GM19467 (cell line): ENCODE results near the gene CDH5.

Source experiments
- ATAC-seq: cut with Tn5 transposase; IDR thresholded peaks from one replicate; pipeline ENCODE4 v1.9.1; 2021; ENCODE audit warnings: mild to moderate bottlenecking, moderate library complexity; ENCODE audit not compliant: unreplicated experiment

Gene CDH5

GRCh38 chr16:66373667-66374066 lies 7.2 kb downstream of the CDH5 start:
- no peak for ATAC-seq

GRCh38 chr16:66374176-66374575 lies 7.7 kb downstream of the CDH5 start:
- no peak for ATAC-seq

DNA sequence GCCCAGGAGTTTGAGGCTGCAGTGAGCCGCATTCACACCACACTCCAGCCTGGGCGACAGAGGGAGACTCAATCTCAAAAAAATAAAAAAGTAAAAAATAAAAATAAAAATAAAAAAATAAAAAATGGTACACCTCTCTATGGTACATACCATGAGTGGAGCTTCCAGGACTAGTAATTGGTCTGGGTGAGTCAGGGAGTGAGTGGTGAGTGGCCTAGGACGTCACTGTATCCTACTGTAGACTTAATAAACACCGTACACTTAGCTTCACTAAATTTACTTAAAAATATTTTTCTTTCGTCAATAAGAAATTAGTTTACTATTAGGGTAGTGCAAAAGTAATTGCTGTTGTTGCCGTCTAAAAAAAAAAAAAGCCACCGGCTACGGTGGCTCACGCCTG lies 9.0 kb downstream of the CDH5 start:
- no peak for ATAC-seq

- no peak for ATAC-seq
These were observed 9.6 kb downstream of the CDH5 start for GRCh38 chr16:66376114-66376513.

DNA sequence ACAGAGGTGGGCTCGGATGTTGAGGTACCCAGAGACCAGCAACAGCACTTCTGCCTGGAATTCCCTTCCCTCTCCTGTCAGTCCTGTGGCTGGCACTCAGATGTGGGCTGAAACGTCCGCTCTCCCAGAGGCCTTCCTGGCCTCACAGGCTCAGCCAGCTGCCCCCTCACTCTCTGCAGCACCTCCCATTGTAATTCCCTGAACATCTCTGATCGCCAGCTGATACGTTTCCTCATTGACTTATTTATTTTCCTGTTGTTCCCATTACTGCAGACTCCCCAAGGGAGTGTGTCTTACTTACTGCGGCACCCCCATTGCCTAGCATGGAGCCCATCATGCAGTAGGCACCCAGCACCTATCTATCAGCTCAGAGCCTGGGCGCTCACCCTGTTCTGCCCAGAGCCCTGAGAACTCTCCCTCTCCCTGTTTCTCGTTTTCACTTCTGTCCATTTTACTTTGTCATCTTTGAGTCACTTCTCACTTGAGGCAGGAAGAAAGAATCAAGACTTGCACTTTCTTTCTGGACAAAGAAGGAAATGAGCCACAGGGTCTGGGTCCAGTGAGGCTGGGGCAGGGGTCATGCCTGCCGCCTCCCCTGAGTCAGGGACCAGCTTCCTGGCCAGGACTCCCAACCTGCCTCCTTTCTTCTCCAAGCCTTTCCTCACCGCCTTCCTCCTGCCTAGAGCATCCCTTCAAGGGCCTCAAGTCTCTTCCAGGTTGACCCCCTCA lies 10.2 kb downstream of the CDH5 start:
- no peak for ATAC-seq

GRCh38 chr16:66377324-66377723 lies 10.8 kb downstream of the CDH5 start:
- no peak for ATAC-seq

DNA sequence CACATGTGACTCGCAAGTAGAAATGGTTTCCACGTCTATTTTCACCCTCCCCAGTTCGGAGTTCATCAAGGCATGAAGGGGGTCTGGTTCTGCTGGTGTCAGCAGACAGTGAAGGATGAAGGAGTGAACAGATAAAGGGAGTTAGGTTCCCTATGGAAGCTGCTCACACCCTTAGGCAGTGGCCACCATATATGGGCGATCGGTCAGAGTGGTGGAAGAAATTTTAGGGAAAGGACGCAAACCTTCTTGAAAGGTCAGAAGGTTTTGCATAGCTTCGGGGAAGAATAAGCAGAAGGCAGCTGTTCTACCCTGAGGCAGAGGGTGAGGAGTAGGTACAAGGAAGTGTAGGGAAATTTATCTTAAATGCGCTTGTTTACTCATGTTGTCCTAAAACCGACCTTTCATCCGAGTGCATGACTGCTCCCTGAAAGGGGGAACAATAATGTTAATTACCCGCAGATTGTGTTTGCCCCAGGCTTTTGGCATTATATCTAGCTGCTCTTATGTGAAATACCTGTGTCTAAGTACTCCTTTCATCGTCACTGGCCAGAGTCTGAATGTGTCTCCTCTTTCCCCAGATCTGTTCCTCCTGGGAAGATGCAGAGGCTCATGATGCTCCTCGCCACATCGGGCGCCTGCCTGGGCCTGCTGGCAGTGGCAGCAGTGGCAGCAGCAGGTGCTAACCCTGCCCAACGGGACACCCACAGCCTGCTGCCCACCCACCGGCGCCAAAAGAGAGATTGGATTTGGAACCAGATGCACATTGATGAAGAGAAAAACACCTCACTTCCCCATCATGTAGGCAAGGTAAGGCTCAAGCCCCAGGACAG lies 12.5 kb downstream of the CDH5 start:
- no peak for ATAC-seq

GRCh38 chr16:66379571-66379941 lies 13.1 kb downstream of the CDH5 start:
- no peak for ATAC-seq

GRCh38 chr16:66380421-66380820 lies 13.9 kb downstream of the CDH5 start:
- ATAC-seq = no peak

- ATAC-seq = no peak
These were observed 15.2 kb downstream of the CDH5 start for GRCh38 chr16:66381585-66382170.

DNA sequence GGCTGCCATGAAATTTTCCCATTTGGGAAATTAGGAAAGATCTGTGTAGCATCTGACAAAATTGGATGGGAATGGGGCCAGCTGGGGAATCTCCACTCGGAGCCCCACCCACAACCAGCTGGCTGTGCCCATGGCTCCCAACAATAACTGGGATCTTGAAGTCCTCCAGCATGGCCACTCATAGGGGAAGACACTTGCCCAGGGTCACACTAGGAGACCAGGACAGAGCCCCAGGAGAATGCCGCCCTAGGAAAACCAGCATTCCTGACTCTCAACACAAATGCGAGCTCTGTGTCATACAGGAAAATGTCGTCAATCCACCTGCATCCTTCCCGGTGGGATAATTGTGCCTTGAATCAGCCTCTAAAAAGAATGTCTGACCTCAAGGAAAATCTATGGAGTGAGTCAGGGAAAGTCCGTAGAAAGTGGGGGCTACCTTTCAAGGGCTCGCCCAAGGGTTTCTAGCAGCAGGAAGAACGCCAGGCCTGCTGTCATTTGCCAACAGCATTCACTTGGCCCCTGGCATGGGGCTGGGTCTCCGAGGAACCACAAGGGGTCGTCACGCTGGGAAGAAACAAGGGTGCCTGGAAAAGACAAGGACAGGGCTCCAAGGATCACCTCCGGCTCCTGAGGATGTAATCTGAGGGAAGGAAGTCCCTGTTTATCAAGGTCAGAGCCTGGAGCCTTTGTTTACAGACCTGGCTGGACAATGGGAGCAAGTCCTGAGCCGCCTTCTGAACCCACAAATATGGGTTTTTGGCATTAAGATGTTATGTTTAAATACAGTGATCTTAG lies 15.9 kb downstream of the CDH5 start:
- ATAC-seq = no peak

GRCh38 chr16:66382966-66383299 lies 16.4 kb downstream of the CDH5 start:
- ATAC-seq = no peak

DNA sequence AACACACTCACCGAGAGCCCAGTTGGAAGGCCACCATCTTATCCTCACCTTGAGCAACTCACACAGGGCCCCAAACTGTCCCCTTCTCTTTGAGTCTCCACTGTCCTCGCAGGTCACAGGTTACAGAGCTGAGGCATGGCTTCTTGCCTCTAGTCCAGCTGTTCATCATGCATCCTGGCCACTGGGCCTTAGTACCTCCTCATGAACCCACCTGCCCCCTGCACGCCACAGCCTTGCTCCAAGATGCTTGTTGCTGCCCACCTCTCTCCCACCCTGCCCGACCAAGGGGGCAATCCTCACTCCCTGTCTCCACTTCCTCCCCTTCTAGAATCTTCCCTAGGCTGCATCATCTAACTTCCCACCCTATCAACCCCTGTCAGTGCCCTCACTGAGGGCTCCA lies 17.1 kb downstream of the CDH5 start:
- ATAC-seq = no peak

GRCh38 chr16:66385415-66385814 lies 18.9 kb downstream of the CDH5 start:
- ATAC-seq = no peak

DNA sequence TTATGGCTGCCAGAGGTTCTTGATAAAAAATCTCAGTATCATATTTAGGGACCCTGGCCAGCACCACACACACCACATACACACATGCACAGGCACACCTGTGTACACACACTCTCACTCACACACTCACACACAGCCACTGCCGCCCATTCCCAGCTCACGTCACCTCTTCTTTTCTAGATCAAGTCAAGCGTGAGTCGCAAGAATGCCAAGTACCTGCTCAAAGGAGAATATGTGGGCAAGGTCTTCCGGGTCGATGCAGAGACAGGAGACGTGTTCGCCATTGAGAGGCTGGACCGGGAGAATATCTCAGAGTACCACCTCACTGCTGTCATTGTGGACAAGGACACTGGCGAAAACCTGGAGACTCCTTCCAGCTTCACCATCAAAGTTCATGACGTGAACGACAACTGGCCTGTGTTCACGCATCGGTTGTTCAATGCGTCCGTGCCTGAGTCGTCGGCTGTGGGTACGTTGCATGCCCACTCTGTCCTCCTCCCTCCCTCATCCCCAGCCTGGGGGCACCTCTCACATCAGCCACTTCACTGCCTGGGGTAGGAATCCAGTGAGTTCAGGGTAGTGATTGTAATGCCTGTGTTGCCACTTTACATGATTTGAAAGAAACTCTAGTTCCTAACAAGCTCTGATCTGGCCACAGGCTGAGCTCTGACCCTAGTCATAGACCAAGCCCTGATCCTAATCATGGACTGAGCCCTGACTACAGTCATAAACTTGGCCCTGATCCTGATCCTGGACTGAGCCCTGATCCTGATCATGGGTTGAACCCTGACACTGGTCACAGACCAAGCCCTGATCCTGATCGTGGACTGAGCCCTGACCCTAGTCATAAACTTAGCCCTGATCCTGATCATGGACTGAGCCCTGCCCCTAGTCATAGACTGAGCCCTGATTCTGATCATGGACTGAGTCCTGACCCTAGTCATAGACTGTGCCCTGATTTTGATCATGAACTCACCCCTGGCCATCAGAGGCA lies 20.4 kb downstream of the CDH5 start:
- no peak for ATAC-seq

GRCh38 chr16:66387817-66388332 lies 21.4 kb downstream of the CDH5 start:
- no peak for ATAC-seq

- no peak for ATAC-seq
These were observed 22.1 kb downstream of the CDH5 start for GRCh38 chr16:66388350-66389139.

DNA sequence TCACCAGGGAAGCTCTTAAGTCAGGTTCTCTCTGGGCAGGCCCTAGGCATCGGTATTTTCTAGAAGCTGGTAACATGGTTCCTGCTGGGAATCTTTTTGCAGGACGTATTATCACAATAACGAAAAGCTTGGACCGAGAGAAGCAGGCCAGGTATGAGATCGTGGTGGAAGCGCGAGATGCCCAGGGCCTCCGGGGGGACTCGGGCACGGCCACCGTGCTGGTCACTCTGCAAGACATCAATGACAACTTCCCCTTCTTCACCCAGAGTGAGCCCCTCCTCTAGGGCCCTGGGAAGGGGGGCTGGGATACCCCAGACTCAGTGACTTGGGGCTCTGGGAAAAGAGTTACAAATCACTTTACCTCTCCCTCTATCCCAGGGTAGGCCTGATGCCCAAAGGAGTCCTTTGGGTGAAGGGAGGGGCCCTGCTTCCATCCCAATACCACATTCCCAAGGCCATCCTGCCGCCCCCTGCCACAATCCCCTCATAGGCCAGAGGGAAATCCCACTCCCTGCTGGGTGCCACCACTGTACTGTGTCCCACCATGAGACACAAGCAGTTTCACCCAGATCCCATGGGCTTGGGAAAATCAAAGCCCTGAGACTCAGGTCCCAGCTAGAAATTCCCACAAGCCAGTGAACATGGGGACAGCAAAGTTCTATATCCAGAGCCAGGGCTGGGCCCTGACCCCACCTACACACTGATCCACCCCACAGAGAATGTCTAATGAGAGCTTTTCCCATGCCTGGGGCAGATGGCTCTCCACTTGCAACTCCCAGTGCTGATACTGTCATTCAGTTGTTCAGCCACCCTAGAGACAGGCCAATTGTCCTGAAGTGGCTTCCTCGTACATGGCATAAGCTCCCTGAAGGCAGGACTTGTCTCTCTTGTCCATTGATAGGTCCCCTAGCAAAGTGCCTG lies 23.0 kb downstream of the CDH5 start:
- no peak for ATAC-seq
